Stimulated activated CD4-positive, alpha-beta T cell treated with anti-CD3 and anti-CD28 coated beads, Interleukin-4, amount 100 ng/mL, for 1 hour (primary cell): Measurements from ENCODE around the gene EDNRA.

ENCODE experiments used
- DNase-seq: peaks from one replicate; pipeline ENCODE4 v3.0.0-alpha.2; 2020

The EDNRA gene

GRCh38 chr4:147543034-147543433 is 62.1 kb downstream of the EDNRA start:
- no peak for DNase-seq

GRCh38 chr4:147546349-147546748 is 65.5 kb downstream of the EDNRA start:
- DNase-seq = no peak

- DNase-seq = no peak
These were observed 66.6 kb downstream of the EDNRA start for GRCh38 chr4:147547314-147548056.

- DNase-seq = no peak
These were observed 67.4 kb downstream of the EDNRA start for GRCh38 chr4:147548256-147548655.

- no peak for DNase-seq
These were observed 69.8 kb downstream of the EDNRA start for GRCh38 chr4:147550626-147551246.

- DNase-seq = no peak
These were observed 79.7 kb downstream of the EDNRA start for GRCh38 chr4:147560625-147561024.

GRCh38 chr4:147566762-147567161 is 85.9 kb downstream of the EDNRA start:
- DNase-seq = no peak

- no peak for DNase-seq
These were observed 86.4 kb downstream of the EDNRA start for GRCh38 chr4:147567276-147567675.

GRCh38 chr4:147570616-147571015 is 89.7 kb downstream of the EDNRA start:
- DNase-seq = no peak

GRCh38 chr4:147571036-147571770 is 90.3 kb downstream of the EDNRA start:
- DNase-seq = no peak

GRCh38 chr4:147576084-147576483 is 95.2 kb downstream of the EDNRA start:
- no peak for DNase-seq

GRCh38 chr4:147578051-147578476 is 97.2 kb downstream of the EDNRA start:
- DNase-seq = no peak

- no peak for DNase-seq
These were observed 97.7 kb downstream of the EDNRA start for GRCh38 chr4:147578593-147578992.

GRCh38 chr4:147580396-147580795 is 99.5 kb downstream of the EDNRA start:
- DNase-seq = no peak

- DNase-seq = no peak
These were observed 100.9 kb downstream of the EDNRA start for GRCh38 chr4:147581606-147582350.

GRCh38 chr4:147582386-147583060 is 101.6 kb downstream of the EDNRA start:
- no peak for DNase-seq

- DNase-seq = no peak
These were observed 103.0 kb downstream of the EDNRA start for GRCh38 chr4:147583876-147584275.

- no peak for DNase-seq
These were observed 105.1 kb downstream of the EDNRA start for GRCh38 chr4:147586032-147586431.

- no peak for DNase-seq
These were observed 105.7 kb downstream of the EDNRA start for GRCh38 chr4:147586637-147587036.

- DNase-seq = no peak
These were observed 106.1 kb downstream of the EDNRA start for GRCh38 chr4:147587041-147587440.

- DNase-seq = no peak
These were observed 108.7 kb downstream of the EDNRA start for GRCh38 chr4:147589586-147589985.

GRCh38 chr4:147590249-147590920 is 109.5 kb downstream of the EDNRA start:
- peak; percentile 32 for DNase-seq
